ENCODE results near the gene BHMT.

BHMT gene, protein sequence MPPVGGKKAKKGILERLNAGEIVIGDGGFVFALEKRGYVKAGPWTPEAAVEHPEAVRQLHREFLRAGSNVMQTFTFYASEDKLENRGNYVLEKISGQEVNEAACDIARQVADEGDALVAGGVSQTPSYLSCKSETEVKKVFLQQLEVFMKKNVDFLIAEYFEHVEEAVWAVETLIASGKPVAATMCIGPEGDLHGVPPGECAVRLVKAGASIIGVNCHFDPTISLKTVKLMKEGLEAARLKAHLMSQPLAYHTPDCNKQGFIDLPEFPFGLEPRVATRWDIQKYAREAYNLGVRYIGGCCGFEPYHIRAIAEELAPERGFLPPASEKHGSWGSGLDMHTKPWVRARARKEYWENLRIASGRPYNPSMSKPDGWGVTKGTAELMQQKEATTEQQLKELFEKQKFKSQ

DNA sequence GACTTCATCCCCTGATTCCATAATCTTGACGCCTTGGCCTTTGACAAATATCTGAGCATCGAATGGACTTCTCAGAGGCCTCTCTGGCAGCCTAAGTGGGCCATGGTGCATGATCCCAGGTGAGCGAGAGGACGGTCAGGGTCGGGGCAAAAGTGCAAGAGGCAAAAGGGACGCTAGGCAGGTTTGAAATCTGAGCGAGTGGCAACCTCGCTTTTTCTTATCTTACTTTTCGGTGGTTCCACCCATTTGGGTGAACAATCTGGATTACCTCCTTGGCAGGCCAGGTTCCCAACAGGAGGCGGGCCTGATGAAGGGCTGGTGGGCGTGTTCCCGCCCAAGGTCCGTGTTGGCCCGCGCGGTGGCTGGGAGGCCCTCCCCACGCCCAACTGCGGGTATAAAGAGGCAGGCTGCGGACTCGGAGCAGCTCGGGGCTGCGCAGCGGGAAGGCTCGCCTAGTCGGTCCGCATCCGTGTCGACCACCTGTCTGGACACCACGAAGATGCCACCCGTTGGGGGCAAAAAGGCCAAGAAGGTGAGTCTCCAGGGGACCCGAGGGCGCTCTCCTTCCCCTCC is at the start of gene BHMT:
Gene BHMT, plus strand, starts transcription at position 423 of the 573 bp plus-strand sequence. Its CDS starts 77 bp downstream, at position 500.
- DNase-seq, result no peak

DNA sequence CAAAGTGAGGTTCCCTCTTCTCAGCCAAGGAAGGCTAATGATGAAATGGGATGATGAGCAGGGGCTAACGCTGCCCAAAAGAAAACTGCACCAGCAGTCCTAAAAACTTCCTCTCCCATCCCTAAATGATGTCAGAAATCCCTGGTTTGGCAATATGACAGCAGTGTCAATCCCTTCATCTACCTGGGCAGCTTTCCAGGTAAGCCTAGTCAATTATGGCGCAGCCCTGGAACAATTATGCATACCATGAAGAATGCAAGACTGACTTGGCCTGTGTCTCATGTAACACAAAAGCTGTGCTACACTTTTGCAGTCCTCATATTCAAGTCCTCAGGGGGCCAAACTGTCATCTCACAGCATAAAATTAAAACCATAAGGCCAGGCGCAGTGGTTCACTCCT is 49.2 kb upstream of the BHMT start:
- DNase-seq, result no peak

GRCh38 chr5:79069488-79070349 is 41.9 kb upstream of the BHMT start, which contains the start of the genes BHMT2 and DMGDH:
BHMT2 (plus strand) TSS chr5:79069767; CDS start chr5:79069783, 16 bp downstream.
DMGDH (minus strand) TSS chr5:79069674; CDS start chr5:79069620, 54 bp downstream.
- no peak for DNase-seq

- DNase-seq, result no peak
Observed at GRCh38 chr5:79070350-79070667, 41.3 kb upstream of the BHMT start.

GRCh38 chr5:79074641-79075040 is 37.0 kb upstream of the BHMT start:
- peak; percentile 47 for DNase-seq

DNA sequence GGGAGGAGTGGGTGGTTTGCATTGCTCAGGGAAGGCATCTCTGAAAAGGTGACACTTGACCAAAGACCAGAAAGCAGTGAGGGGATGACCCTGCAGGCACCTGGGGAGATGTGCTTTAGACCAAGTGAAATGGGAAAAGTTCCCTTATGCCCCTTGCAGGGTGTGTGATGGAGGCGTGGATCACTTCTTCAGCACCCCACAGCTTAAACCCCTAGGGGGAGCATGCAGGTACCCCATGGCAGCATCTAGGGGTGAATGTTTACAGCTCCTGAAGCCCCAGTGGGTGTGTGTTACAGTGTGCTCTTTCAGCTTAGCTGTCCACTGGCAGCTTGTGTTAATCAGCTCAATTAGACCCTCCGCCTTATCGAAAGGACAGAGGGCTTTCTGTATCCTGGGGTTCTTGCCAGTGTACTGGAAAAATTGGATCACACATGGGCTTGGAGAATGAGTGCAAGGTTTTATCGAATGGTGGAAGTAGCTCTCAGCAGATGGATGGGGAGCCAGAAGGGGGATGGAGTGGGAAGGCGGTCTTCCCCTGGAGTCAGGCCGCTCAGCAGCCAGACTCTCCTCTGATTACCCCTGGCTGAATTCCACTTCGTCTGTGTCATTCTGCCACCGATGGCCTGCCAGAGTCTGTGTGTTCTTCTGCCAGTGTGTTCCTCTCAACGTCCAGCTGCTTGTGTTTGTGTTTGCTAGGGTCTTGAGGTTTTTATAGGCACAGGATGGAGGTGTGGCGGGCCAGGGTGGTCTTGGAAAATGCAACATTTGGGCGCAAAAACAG is 35.8 kb upstream of the BHMT start:
- no peak for DNase-seq

- no peak for DNase-seq
Observed at GRCh38 chr5:79076819-79077218, 34.8 kb upstream of the BHMT start.

DNA sequence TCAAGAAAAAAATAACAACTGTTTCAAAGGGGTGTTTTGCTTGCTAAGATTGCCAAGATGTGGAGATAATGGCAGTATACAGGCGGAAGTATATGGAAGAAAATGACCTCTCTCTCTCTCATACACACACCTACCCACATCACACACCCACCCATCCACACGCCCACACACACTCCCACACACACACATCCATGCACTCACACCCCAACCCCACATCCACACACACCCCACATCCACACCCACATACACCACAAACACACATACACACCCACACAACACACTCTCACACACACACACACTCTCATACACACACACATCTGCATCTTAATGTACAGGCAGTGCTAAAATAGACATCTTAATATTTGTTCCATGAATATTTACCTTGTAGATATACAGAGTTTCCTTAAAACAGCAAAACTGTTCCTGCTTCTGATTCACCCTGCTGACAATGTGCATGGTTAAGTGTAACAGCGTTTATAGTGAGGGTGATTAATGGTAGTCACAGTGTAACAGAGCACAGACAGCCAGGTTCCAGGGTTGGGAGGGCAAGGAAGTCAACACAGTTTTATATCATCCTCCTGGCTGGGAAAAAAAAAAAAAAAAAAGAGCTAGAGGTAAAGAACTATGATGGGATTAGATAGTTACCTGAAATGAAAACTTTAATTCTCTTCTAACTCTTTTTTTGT is 33.8 kb upstream of the BHMT start:
- DNase-seq, result no peak

DNA sequence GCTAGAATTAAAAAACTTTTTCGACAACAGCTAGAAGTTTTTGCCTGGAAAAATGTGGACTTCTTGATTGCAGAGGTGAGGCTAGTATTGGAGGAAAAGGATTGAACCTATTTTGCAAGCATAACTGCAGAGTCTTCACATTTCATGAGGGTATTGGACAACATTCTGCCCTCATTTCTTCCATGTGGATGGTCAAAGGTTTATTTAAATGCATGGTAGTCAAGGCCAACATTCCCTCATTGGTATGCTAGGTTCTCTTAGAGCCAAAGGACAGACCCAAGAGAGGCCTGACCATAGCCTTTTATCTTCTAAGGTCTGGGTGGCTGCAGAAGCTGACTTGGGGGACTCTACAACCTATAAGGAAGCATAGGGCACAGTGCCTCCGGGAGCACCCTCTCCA is 30.8 kb upstream of the BHMT start:
- no peak for DNase-seq

GRCh38 chr5:79081779-79082178 is 29.8 kb upstream of the BHMT start:
- no peak for DNase-seq

- no peak for DNase-seq
Observed at GRCh38 chr5:79086116-79086515, 25.5 kb upstream of the BHMT start.

- no peak for DNase-seq
Observed at GRCh38 chr5:79088507-79088906, 23.1 kb upstream of the BHMT start.

GRCh38 chr5:79091064-79091463 is 20.5 kb upstream of the BHMT start:
- no peak for DNase-seq

DNA sequence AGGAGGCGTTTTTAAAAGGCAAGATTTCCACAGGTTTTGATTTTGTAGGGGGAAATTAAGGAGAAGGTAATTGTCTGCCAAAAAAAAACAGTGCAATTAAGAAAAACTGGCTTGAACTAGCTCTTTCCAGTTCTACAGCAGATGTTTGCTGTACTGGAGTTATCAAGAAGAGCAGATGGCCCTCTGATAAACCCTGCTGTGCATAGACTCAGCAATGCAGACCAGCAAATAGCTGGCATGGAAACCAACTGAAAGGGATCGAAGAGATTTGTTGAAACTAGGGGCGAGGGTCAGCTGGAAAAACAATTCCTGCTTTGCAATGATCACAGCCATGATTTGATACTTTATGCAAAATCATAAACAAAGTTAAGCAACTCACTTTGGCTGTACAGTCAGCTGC is 17.8 kb upstream of the BHMT start:
- DNase-seq, result no peak

- no peak for DNase-seq
Observed at GRCh38 chr5:79105868-79106267, 5.7 kb upstream of the BHMT start.

GRCh38 chr5:79107020-79107796 is 4.4 kb upstream of the BHMT start:
- DNase-seq, result peak; percentile 53

- no peak for DNase-seq
Observed at GRCh38 chr5:79108086-79108485, 3.5 kb upstream of the BHMT start.

DNA sequence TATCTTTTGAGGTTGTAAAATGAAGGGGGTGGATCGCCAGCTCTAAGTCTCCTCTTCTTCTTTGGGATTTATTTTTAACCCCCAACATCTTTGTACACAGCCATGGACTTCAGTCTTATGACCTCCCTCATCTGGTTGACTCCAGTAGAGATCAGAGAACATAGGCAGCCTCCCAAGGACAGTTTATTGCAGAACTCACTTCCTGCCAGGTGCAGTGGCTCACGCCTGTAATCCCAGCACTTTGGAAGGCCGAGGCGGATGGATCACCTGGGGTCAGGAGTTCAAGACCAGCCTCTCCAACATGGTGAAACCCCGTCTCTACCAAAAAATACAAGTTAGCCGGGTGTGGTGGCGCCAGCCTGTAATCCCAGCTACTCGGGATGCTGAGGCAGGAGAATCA is 2.8 kb upstream of the BHMT start:
- no peak for DNase-seq

- no peak for DNase-seq
Observed at GRCh38 chr5:79109527-79110492, 1.8 kb upstream of the BHMT start.
